PC-9 (cell line): ENCODE measurements around the gene SEL1L3. TPM values are rescaled to one million over a fixed set of nuclear protein-coding genes. Genes with fewer than 3 reads are reported as not detected.

Experiments
- BruUV-seq: library from RNA; stranded (reverse); fragments of 400-500 nt; replicated peaks from 2 replicates; lab custom pipeline; 2021; lab: Mats Ljungman, UMichigan
- CTCF ChIA-PET: fragments of 300-600 bp; sonication (Branson Sonifier 250); formaldehyde crosslinking; loops from one replicate; lab custom pipeline; 2022; ENCODE audit warnings: antibody characterized with exemption; lab: Charles Lee
- POLR2A ChIA-PET: fragments of 300-600 bp; sonication (Branson Sonifier 250); formaldehyde crosslinking; loops from one replicate; lab custom pipeline; 2022; ENCODE audit warnings: antibody characterized with exemption; ENCODE audit not compliant: unreplicated experiment; lab: Charles Lee
- DNase-seq, 2 experiments: peaks; one replicate each; pipeline versions ENCODE4 v3.0.0 to v3.0.0-alpha.2; 2015 to 2022; ENCODE audit warnings: mixed read lengths in 1 of 2
- H2AFZ ChIP-seq: fragments of 200-600 bp; sonication (generic); 2 replicates; pipeline ENCODE4 v1.8.1; 2017; ENCODE audit warnings: antibody characterized with exemption
- H3F3A ChIP-seq: fragments of 200-600 bp; sonication (generic); 2 replicates; pipeline ENCODE4 v1.8.1; 2017; ENCODE audit warnings: antibody characterized with exemption, mild to moderate bottlenecking, low read depth; ENCODE audit not compliant: insufficient read depth
- H3K27ac ChIP-seq: fragments of 200-600 bp; sonication (generic); 2 replicates; pipeline ENCODE4 v1.6.1; 2016; ENCODE audit warnings: mixed run types
- H3K27me3 ChIP-seq: fragments of 200-600 bp; sonication (generic); 2 replicates; pipeline ENCODE4 v1.6.1; 2016; ENCODE audit warnings: low read depth, mixed run types; ENCODE audit not compliant: insufficient read depth
- H3K36me3 ChIP-seq: fragments of 200-600 bp; sonication (generic); 2 replicates; pipeline ENCODE4 v1.6.1; 2016; ENCODE audit warnings: low read depth, mixed run types
- H3K4me1 ChIP-seq: fragments of 200-600 bp; sonication (generic); replicated peaks from 2 replicates; pipeline ENCODE4 v1.6.1; 2016; ENCODE audit warnings: mixed run types; ENCODE audit not compliant: insufficient read depth
- H3K4me2 ChIP-seq: fragments of 200-600 bp; sonication (generic); 2 replicates; pipeline ENCODE4 v1.6.1; 2017; ENCODE audit warnings: mixed run types
- H3K4me3 ChIP-seq: fragments of 200-600 bp; sonication (generic); 2 replicates; pipeline ENCODE4 v1.6.1; 2016; ENCODE audit warnings: mixed run types
- H3K79me2 ChIP-seq: fragments of 200-600 bp; sonication (generic); 2 replicates; pipeline ENCODE4 v1.6.1; 2017; ENCODE audit warnings: low read depth, mixed run types
- H3K9me2 ChIP-seq: fragments of 200-600 bp; sonication (generic); 2 replicates; pipeline ENCODE4 v1.8.1; 2017; ENCODE audit warnings: mild to moderate bottlenecking; ENCODE audit not compliant: insufficient read depth
- H3K9me3 ChIP-seq: fragments of 200-600 bp; sonication (generic); 2 replicates; pipeline ENCODE4 v1.8.1; 2016; ENCODE audit warnings: low read depth; ENCODE audit not compliant: insufficient read depth
- H4K20me1 ChIP-seq: fragments of 200-600 bp; sonication (generic); 2 replicates; pipeline ENCODE4 v1.8.1; 2017; ENCODE audit not compliant: insufficient read depth
- EZH2 ChIP-seq: fragments of 200-600 bp; sonication (generic); IDR thresholded peaks from 2 replicates; pipeline ENCODE4 v1.8.0; 2017; ENCODE audit warnings: antibody characterized with exemption, low read depth
- intact Hi-C: fragments of 100-400 bp; cut with micrococcal nuclease; formaldehyde crosslinking; loops from one replicate; pipeline ENCODE4 v1.10.0; 2022; ENCODE audit not compliant: unreplicated experiment
- total RNA-seq: library from RNA; stranded (reverse); gene quantifications from 2 replicates; pipeline ENCODE4 v1.2.3, GENCODE V29; 2021
- TF ChIP-seq, protein P1 (sequence below): fragments of 200-600 bp; sonication (generic); conservative IDR thresholded peaks from 2 replicates; pipeline ENCODE4 v1.6.1; 2017; ENCODE audit warnings: mixed run types, antibody characterized with exemption, mild to moderate bottlenecking, moderate library complexity

SEL1L3 gene
- total RNA-seq, 1 experiment from 2014 or later, result 79.2 TPM

DNA sequence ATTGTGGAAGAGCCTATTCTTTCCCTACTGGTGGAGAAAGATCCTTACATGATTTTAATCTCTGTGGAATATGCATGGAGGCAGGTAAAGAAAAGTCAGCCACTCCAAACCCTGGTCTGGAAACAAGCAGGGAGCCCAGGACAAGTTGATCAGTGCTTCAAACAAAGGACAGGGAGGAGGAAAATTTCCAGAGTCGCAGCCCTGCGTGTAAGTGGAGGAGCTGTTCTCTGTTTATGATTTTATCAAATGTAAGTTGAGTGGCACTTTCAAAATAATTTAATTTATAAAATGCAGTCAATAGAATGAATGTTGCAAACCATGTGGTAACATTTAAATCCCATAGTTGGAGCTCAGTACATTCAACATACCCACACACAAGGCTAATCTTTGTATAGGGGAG is 150.2 kb downstream of the SEL1L3 start:
- Histone ChIP-seq H3K9me2 (no peaks in the 10 kb centered on the region), H3K27ac (no peak overlapping the region), H3K79me2 (no peaks in the 10 kb centered on the region), H3K4me1 (no peaks in the 10 kb centered on the region), H2AFZ (no peak overlapping the region), H4K20me1 (no peaks in the 10 kb centered on the region), H3K9me3 (no peaks in the 10 kb centered on the region), H3K27me3 (no peaks in the 10 kb centered on the region), H3K4me3 (no peak overlapping the region), H3K4me2 (no peak overlapping the region), H3K36me3 (no peaks in the 10 kb centered on the region), H3F3A (no peaks in the 10 kb centered on the region)
- ChIA-PET CTCF (interaction anchor here (0.6 kb wide), 1 partner anchor 34 kb away, joined by 9 read pairs; no protein-coding TSS in a partner anchor), POLR2A (no interaction called here)
- no peak for TF ChIP-seq EZH2
- TF ChIP-seq, protein P1, sequence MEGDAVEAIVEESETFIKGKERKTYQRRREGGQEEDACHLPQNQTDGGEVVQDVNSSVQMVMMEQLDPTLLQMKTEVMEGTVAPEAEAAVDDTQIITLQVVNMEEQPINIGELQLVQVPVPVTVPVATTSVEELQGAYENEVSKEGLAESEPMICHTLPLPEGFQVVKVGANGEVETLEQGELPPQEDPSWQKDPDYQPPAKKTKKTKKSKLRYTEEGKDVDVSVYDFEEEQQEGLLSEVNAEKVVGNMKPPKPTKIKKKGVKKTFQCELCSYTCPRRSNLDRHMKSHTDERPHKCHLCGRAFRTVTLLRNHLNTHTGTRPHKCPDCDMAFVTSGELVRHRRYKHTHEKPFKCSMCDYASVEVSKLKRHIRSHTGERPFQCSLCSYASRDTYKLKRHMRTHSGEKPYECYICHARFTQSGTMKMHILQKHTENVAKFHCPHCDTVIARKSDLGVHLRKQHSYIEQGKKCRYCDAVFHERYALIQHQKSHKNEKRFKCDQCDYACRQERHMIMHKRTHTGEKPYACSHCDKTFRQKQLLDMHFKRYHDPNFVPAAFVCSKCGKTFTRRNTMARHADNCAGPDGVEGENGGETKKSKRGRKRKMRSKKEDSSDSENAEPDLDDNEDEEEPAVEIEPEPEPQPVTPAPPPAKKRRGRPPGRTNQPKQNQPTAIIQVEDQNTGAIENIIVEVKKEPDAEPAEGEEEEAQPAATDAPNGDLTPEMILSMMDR, result no peak
- intact Hi-C loops, result no loop called here
- DNase-seq, result no peak
- no TSS peak for BruUV-seq

DNA sequence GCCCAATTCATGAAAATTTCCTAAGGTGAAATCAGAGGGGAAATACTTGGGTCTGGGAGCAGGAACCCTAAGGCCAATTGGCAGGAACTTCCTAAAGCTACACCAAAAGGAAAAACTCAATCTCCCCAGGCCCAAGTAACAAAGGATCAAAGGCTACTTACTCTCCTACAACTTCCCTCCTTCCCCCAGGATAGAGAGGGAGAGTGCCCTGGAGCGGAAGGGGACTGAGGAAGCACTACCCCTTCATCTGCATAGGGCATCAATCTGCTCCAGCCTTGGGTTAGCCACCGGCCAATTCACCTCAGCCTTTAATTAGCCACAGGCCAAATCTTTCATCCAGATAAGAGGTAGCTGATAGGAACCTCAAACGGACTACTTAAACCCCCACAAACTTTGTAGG is 152.2 kb downstream of the SEL1L3 start:
- Histone ChIP-seq H2AFZ (no peak overlapping the region), H3K4me1 (no peaks in the 10 kb centered on the region), H3K9me2 (no peaks in the 10 kb centered on the region), H3F3A (no peaks in the 10 kb centered on the region), H4K20me1 (no peaks in the 10 kb centered on the region), H3K36me3 (no peaks in the 10 kb centered on the region), H3K4me2 (no peak overlapping the region), H3K79me2 (no peaks in the 10 kb centered on the region), H3K9me3 (no peaks in the 10 kb centered on the region), H3K27ac (no peak overlapping the region), H3K4me3 (no peak overlapping the region), H3K27me3 (no peaks in the 10 kb centered on the region)
- no peak for TF ChIP-seq EZH2
- TF ChIP-seq, protein P1, result no peak
- ChIA-PET CTCF (no interaction called here), POLR2A (no interaction called here)
- no TSS peak for BruUV-seq
- no peak for DNase-seq
- intact Hi-C loops, result no loop called here

DNA sequence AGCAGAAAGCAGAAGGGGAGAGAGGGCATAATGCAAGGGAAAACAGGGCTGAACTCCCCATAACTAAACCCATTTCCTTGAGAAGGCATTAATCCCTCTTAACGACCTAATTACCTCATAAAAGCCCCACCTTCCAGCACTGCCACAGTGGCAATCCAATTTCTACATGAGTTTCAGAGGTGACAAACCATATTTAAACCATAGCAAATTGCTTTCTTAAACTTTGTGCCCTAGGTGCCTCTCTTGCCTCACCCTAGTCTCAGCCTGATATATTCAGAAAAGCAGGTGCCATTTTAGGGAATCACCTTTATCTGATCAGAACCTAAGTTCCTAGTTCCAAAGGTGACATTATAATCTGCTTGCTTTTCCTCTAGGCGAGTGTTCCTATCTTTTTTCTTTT is 158.3 kb downstream of the SEL1L3 start:
- Histone ChIP-seq H3K4me2 (no peak overlapping the region), H4K20me1 (no peaks in the 10 kb centered on the region), H3K36me3 (no peaks in the 10 kb centered on the region), H3F3A (no peaks in the 10 kb centered on the region), H2AFZ (no peak overlapping the region), H3K27ac (no peak overlapping the region), H3K9me3 (no peaks in the 10 kb centered on the region), H3K9me2 (no peaks in the 10 kb centered on the region), H3K4me3 (no peak overlapping the region), H3K4me1 (no peaks in the 10 kb centered on the region), H3K27me3 (no peaks in the 10 kb centered on the region), H3K79me2 (no peaks in the 10 kb centered on the region)
- no peak for TF ChIP-seq EZH2
- TF ChIP-seq, protein P1, result no peak
- ChIA-PET POLR2A (no interaction called here), CTCF (no interaction called here)
- no peak for DNase-seq
- BruUV-seq, result no TSS peak
- intact Hi-C loops, result no loop called here
